ENCODE measurements around the gene EVL.
A peak's percentile ranks its signal among the peaks of the same experiment; 100 is the strongest.
"Not testable (repeated sequence)": the region's sequence is repeated elsewhere in the genome, so short reads cannot be mapped to it uniquely, and the experiment has no call there.

EVL gene

DNA sequence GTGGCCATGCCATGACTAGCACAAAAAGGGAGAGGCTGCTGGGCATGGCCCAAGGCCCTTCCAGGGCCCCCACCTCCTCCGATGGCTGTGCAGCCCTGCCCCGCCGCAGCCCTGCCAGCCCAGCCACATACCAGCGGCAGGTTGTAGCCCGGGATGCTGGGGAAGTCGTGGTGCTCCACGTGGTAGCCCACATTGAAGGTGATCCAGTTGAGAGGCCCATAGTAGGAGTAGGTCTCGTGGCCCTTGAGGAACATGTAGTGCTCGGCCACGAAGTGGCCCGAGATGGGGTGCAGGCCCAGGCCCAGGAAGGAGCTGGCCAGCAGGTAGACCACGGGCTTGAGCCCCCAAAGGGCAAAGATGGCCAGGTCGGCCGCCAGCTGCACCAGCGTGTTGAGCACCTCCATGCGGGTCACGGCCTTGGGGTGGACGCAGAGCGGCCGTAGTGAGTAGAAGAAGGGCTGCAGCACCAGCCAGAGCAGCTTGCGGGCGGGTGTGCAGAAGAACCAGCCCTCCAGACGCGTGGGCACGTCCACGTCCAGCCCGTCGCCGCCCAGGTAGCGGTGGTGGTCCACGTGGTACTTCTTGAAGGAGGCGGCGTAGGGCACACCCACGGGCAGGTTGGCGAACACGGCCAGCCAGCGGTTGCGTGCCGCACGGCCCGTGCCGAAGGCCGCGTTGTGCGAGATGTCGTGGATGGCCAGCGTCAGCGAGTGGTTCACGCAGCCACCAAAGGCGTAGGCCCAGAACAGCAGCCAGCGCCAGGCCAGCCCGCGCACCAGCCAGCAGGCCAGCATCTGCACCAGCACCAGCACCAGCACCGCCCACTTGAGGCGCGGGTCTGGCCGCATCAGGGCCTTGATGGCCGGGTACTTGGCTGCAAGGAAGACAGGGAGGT, 83.9 kb downstream of the EVL start:
- DNase-seq: no peak

DNA sequence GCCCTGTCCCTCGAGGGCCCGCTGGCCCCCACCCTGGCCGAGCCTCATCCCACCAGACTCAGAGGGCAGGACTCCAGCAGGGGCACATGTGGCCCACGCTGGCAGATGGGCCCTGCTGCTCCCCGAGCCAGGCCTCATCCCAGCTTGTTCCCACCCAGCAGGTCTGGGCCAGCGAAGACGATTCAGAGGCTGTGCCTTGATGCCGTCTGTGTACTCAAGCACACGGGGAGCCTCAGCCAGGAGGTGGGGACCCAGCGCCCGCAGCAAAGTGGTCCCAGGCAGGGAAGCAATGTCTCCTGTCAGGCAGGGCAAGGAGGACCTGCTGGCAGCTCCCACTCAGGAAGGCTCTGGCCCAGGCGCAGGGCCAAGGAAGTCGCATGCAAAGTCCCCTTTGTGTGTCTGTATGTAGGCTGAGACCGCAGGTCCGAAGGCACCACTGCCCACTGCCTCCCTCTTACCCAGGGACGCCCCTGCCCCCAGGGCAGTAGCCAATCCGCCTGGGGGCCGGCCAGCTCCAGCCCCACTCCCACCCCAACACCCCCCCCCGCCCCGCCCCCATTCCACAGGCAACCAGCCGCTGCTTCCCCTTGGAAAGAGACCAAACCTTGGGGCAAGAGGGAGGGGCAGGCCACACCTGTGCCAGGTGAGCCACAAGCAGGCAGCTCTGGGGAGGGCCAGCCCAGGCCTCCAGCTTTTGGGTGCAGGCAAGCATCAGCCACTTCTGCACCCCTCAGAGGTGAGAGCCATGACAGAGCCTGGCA, 84.8 kb downstream of the EVL start:
- peak; percentile 35 for DNase-seq

DNA sequence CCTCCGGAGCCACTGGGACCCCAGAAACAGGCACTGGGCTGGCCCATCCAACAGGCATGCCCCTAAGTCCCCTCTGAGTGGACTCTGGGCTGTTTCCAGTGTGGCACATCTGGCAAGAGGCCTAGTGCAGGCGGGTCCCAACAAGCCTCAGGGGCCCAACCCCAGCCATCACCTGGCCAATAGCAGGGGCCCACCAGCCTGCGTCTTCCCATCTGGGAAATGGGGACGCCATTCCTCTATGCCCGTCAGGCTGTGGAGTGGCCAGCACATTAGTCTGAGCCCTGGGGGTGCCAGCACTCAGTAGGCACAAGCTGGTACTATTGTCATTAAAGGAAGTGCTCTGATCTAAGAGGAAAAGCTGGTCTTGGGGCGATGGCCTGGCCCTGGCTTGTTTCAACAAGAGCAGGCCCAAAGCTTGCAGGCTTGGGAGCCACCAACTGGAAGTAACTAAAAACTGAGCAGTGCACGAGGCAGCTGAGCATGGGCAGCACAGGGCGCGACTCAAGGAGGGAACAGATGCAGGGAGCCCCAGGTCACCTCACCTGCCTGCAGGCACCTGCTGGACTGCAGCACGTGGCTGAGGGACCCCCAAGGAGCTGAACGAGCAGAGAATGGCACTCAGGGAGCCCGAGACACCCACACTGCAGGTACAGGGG, 85.8 kb downstream of the EVL start:
- no peak for DNase-seq

DNA sequence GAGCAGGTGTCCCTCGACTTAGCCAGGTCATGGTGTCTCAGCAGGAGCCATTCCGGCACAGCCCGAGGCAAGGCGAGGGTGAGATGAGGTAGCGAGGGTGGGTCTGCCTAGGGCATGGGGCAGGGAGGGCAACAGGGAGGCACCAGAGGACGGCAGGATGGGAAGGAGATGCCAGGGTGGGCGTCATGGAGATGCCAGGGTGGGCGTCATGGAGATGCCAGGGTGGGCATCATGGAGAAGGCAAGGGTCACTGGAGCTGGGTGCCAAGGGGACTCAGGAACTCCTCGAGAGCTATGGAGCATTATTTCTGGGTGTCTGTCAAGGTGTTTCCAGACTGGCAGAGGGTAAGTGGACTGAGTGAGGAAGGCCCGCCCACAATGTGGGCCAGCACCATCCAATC, 86.9 kb downstream of the EVL start:
- DNase-seq: no peak

DNA sequence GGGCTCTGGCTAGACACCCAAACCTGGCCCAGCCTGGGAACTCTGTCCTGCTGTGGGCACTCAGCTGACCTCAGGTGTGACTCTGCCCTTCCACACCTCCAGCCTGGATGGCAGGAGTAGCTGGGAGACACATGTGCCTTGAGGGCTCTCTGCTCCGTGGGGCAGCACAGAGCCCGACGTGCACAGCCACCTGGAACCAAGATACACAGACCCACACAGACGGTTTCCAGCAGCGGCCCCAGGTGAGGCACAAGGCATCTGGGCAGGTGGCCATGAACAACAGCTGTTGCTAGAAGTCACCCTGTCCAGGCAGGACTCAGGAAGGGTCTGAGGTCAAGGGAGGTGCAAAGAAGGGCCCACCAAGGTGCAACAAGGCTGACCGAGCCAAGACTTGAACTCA, 88.3 kb downstream of the EVL start:
- no peak for DNase-seq

DNA sequence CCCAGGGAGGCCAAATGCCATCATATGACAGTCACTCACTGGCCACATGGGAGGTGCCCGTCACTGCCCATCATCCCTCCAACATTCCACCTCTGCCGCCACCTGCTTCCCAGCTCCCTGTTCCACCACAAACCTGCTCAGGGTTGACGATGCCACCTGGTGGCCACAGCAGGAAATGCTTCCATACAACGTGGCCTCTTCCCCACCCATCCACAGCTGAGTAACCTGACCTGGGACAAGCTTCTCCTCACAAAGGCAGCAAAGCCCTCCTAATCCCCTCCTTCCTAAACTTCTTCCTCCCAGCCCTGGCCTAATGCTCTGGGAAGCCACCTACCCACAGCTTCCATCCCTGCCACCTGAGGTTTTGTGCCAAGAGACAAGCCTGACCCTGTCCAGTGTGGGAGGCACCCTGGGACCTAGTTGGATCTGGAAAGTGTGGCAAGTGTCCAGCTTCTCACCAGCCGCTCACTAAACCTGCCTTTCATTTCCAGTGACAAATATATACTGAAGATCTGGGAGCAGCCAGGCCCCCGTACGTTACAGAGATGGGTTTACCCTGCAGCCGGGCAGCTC, 89.9 kb downstream of the EVL start:
- no peak for DNase-seq

DNA sequence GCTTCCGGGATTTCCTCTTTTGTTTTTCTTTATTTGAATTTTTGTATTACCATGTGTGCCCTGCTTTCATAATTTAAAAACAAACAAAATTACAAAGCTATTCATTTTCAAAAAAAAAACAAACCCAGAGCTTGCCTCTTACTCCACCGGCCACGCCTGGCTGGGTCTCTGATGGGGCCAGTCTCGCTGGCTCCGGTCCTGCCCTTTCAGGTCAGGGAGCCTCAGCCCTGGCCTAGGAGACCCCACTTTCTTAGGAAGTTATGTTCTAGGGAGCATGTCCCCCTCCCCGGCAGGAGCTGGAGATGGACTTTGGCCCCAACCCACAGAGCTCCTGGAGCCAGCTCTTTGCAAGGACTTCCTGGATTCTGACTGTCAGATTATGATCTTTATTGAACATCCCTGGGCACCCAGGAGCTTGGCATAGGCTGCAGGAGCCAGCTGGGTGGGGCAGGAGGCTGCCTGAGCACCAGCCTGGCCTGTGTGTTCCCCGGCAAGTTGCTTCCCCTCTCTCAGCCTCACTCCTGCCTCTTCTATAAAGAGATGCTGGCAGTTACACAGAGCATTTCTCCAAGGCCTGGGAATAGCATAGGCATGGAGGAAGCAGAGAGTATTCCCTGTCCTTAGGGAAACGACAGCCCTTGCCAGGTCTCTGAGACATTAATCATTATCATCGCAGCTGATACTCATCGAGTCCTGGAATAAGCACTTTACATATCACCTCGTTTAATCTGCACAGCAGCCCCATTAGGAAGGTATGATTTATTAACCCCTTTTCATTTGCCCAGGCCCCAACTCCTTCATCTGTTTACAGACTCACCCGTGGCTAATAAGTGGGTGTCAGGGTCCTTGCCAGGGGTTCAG, 90.8 kb downstream of the EVL start:
- no peak for DNase-seq

DNA sequence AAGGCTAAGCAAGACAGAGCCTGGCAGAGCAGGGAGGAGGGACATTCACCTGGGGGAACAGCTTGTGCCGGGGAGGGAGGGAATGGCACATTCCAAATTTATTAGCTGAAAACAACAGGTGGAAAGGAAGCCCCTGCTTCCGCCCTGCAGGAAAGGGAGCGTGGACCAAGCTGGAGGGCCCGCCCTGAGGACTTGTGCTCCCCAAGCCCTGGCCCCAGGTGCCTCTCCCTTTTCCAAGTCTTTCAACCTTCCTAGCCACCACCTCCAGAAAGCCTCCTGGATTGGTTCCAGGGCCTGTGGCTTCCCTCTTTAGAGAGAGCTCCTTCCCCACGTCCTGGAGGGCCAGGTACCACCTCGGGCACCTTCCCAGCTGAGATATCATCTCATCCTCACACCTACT, 91.6 kb downstream of the EVL start:
- no peak for DNase-seq

DNA sequence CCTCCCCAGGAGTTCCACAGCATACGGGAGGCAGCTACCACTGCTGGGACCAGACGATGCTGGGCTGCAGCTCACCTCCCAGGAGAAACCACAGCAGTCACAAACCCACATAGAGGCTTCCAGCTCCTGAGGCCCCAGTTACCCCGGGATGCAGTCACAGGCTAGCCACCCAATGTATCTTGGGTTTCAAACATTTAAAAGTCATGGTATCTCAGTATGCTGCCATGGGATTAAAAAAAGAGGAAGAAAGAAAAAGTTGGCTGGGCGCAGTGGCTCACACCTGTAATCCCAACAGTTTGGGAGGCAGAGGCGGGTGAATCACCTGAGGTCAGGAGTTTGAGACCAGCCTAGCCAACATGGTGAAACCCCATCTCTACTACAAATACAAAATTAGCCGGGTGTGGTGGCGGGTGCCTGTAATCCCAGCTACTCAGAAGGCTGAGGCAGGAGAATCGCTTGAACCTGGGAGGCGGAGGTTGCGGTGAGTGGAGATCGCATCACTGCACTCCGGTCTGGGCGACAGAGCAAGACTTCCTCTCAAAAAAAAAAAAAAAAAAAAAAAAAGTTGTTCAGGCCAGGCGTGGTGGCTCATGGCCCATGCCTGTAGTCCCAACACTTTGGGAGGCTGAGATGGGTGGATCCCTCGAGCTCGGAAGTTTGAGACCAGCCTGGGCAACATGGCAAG, 92.5 kb downstream of the EVL start:
- DNase-seq: not testable (repeated sequence)

DNA sequence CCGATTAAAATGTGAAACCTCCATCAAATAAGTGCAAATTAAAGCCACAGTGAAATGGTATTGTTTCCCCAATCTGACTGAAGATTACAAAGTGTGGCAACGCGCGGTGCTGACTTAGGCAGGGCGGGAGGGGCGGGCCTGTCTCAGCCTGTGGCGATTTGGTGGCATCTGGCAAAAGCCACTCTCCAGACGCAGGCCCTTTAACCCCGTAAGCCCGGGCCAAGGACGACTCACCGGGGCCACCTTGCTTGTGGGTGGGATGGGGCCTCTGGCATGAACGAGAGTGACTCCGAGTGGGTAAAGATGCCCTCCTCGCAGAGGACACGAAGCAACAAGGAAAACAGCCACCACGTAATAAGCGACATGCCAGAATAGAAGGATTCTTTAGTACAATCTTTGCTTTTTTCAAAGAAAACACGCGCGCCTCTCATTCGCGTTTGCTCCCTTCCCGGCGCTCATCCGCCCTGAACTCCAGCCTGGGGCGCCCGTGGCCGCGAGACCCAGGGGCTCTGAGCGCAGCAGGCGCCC, 93.4 kb downstream of the EVL start:
- DNase-seq: no peak

DNA sequence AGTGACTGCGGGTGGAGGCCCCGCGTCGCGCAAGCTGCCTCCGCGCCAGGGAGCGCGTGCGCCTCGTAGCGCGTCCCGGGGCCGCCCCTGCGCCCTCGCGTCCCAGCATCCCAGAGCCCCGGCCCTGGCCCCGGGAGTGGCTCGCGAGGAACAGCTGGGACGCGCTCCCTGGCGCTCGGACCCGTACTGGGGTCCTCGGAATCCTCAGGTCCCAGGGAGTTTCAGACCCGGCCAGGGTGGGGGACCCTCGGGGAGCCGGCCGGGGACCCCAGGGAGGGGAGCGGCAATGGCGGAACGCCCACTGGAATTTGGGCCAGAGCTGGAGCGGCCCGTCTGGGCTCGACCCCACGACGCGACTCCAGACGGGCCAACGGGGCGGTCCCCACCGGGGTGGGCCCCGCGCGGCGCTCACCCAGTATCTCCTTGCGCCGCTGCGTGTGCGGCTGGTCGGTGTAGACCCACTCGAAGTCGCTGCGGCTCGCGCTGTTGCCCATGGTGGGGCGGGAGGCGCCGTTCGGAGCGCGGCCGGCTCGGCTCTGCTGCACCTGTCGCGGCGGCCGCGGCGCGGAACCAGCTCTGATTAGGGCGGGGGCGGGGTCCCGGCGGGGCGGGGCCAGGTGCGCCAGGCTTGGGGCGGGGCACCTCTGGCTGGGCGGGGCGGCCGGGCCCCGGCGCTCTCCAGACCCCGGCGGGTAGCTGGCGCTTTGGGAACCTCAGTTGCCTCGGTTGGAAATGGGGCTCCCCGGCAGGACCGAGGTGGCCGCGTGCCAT, 94.1 kb downstream of the EVL start, which contains the start of gene DEGS2:
DEGS2 (minus strand) TSS at position 552 of the 771 bp plus-strand sequence; CDS start at position 494, 58 bp downstream.
- peak; percentile 79 for DNase-seq

DNA sequence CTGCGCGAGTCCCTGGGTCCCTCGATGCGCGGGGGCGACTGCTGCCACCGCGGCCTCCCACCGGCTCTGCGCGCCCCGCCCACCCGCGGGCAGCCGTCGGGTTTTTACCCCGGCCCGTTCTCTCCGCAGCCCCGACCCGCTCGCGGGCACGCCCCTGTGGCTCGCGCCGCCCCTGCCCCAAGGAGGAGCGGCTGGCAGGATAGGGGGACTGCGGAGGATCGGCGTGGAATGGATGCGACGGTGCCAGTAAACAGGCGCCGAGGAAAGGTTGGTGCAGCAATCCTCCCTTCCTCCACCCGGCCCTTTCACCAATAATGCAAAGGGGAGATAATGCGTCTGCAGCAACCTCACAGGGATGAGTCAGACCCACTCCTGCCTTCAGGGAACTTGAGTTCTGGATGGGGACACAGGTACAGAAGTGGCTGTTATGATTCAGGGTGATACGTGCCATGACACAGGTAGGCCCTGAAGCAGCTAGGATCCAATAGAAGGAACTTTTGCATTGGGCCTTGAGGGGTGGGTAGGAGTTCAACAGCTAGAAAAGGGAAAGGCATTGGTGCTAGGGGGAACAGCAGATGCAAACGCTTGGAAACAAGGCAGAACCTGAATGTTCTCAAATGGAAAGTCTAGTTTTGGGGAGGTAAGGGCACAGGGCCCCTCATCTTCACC, 94.8 kb downstream of the EVL start:
- DNase-seq: no peak

DNA sequence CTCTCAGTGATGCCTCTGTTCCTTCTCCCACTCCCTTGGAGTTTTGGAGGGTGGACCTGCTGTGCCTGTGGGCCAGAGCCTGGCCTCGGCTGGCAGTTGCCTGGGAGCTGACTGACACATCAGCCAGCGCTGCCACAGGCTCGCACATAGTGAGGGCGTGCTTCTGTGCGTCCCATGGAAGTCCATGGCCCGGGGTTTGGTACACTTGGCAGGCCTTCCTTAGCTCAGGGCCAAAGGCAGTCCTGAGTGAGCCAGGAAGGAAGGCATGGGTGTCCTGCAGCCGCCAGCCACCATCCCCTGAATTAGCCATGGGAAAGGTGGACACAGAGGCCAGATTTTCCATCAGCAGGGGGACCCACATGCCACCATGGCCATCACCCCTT, 95.3 kb downstream of the EVL start:
- no peak for DNase-seq

DNA sequence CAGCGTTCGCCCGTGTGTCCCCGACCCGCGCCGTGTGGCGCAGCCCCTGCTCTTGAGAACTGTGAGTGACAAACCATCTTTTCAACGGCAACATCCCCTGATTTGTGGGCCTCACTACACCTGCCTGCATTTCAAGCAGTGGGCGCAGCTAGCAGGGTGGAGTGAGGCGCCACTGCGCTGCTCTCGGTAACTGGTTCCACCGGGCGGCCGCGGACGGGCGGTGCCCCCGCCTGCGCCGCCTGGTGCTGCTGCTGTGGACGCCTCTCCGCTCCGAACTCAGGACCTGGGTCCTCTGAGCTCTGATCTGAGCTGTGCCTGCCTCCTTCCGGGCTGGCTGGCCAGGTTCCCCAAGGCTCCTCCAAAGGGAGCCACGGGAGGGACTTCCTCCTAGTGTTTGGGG, 100.2 kb downstream of the EVL start:
- no peak for DNase-seq

DNA sequence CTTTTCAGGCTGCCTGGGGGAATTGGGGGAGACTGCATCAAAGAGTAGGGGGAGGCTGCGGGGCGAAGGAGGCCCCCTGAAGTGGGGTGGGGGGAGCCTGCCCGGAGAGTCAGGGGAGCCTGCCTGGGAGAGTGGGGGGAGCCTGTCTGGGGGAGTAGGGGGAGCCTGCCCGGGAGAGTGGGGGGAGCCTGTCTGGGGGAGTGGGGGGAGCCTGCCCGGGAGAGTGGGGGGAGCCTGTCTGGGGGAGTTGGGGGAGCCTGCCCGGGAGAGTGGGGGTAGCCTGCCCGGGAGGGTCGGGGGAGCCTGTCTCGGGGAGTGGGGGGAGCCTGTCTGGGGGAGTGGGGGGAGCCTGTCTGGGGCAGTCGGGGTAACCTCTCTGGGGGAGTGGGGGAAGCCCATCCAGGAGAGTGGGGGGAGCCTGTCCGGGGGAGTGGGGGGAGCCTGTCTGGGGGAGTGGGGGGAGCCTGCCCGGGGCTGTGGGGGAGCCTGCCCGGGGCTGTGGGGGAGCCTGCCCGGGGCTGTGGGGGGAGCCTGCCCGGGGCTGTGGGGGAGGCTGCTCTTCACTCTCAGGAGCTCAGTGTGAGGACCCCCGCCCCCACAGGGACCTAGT, 100.7 kb downstream of the EVL start:
- DNase-seq: no peak

DNA sequence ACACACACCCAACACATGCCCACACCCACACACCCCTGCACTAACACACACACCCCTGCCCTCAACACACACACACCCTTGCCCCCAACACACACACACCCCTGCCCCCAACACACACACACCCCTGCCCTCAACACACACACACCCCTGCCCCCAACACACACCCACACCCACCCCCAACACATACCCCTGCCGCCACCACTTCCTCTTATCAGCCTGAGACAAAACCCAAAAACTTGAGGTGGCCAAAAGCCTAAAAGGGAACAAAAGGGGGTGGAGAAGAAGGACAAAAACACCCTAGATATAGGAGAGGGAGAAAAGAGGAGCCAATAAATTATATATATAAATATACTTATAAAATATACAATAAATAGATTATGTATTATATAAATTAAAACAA, 103.3 kb downstream of the EVL start:
- DNase-seq: no peak

DNA sequence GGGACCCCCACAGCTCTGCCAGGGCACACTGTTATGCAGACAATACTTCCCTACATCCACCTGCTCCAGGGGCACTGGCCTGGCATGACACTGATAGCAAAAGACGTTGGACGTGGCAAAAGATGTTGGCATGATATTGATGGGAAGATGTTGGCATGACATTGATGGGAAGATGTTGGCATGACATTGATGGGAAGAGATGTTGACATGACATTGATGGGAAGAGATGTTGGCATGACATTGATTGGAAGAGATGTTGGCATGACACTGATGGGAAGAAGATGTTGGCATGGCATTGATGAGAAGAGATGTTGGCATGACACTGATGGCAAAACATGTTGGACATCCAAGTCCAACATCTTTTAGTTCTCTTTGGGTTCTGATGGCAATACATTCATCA, 105.7 kb downstream of the EVL start:
- no peak for DNase-seq

DNA sequence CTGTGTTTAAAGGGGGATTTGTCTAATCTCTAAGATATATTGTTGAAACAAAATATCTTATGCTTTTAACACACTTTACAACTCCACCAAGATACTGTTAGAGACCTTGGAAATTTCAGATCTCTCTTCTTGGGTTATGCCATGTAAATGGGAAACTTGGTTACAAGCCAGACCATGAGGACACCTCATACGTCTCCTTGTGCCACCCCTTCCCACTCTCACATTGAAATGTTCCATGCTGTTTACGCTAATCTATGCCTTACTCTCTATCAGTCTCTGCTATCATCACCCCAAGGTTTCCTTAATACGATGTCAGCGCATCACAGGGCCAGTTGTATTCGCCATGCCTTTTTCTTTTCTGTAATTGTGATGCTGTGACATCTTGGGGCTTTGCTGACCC, 107.6 kb downstream of the EVL start:
- DNase-seq: no peak

DNA sequence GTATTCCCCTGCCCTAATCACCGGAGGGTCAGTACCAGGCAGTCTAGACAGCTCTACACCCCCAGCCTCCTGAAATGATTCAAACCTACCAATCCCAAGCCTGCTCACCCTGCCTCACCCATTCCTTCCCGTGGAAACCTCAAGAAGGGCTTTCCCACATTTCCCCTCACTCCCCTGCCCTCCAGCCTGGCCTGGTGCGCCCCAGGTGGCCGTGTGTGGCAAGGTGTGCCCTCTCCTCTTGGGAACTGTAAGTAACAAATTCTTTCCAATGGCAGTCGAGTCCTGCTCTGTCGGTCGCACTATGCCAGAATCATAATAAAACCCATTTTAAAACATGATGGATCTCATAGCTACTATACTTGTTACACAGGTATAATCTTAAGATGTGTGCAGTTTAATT, 108.1 kb downstream of the EVL start:
- no peak for DNase-seq

All from NCI-H2171 (cell line).